OCI-LY3 (cell line): ENCODE measurements around the gene ATP5ME.
"Not testable (repeated sequence)": the region's sequence is repeated elsewhere in the genome, so short reads cannot be mapped to it uniquely, and the experiment has no call there.

Source experiments
- H2AFZ ChIP-seq: fragments of 200-600, 300-600 bp; shearing (Covaris generic); 2 replicates; pipeline ENCODE4 v1.6.0; 2014; ENCODE audit warnings: antibody characterized with exemption, low read depth, low read length
- H3K27ac ChIP-seq: fragments of 200-600, 300-600 bp; sonication (generic); 2 replicates; pipeline ENCODE4 v1.5.1; 2014; ENCODE audit warnings: mild to moderate bottlenecking, low read length, moderate library complexity, mixed read lengths
- H3K27me3 ChIP-seq: fragments of 200-600, 300-600 bp; sonication (generic); 2 replicates; pipeline ENCODE4 v1.6.1; 2014; ENCODE audit warnings: low read depth, low read length, mixed read lengths
- H3K36me3 ChIP-seq: fragments of 200-600, 300-600 bp; sonication (generic); replicated peaks from 2 replicates; pipeline ENCODE3; 2014; ENCODE audit warnings: low read depth, low read length, mixed read lengths
- H3K4me1 ChIP-seq: fragments of 300-600, 200-600 bp; sonication (generic); 2 replicates; pipeline ENCODE4 v1.6.1; 2014; ENCODE audit warnings: low read length, mixed read lengths
- H3K4me2 ChIP-seq: fragments of 200-600, 300-600 bp; sonication (generic); 2 replicates; pipeline ENCODE4 v1.6.1; 2014; ENCODE audit warnings: low read length, mixed read lengths
- H3K4me3 ChIP-seq: fragments of 300-600, 200-600 bp; sonication (generic); 2 replicates; pipeline ENCODE4 v1.5.1; 2014; ENCODE audit warnings: antibody characterized with exemption, mild to moderate bottlenecking, low read length, moderate library complexity
- H3K79me2 ChIP-seq: fragments of 300-600, 200-600 bp; shearing (Covaris generic); 2 replicates; pipeline ENCODE4 v1.6.1; 2014; ENCODE audit warnings: mild to moderate bottlenecking, low read length, mixed read lengths
- H3K9ac ChIP-seq: fragments of 300-600, 200-600 bp; shearing (Covaris generic); 2 replicates; pipeline ENCODE4 v1.6.0; 2014; ENCODE audit warnings: mild to moderate bottlenecking, low read length, moderate library complexity
- H3K9me3 ChIP-seq: fragments of 200-600, 300-600 bp; shearing (Covaris generic); 2 replicates; pipeline ENCODE4 v1.6.1; 2014; ENCODE audit warnings: low read length, mixed read lengths; ENCODE audit not compliant: insufficient read depth
- H4K20me1 ChIP-seq: fragments of 200-600, 300-600 bp; sonication (generic); 2 replicates; pipeline ENCODE4 v1.6.1; 2016; ENCODE audit warnings: low read length, mixed read lengths; ENCODE audit not compliant: insufficient read depth
- EZH2phosphoT487 ChIP-seq: fragments of 200-600 bp; shearing (Covaris generic); IDR thresholded peaks from 2 replicates; pipeline ENCODE4 v1.6.1; 2018; ENCODE audit warnings: antibody characterized with exemption, mixed run types, low read depth
- TF ChIP-seq, protein P1 (sequence below): fragments of 200-600, 300-600 bp; sonication (generic); IDR thresholded peaks from 2 replicates; pipeline ENCODE4 v1.5.1; 2014; ENCODE audit warnings: antibody characterized with exemption, low read length, low read depth

ATP5ME gene

DNA sequence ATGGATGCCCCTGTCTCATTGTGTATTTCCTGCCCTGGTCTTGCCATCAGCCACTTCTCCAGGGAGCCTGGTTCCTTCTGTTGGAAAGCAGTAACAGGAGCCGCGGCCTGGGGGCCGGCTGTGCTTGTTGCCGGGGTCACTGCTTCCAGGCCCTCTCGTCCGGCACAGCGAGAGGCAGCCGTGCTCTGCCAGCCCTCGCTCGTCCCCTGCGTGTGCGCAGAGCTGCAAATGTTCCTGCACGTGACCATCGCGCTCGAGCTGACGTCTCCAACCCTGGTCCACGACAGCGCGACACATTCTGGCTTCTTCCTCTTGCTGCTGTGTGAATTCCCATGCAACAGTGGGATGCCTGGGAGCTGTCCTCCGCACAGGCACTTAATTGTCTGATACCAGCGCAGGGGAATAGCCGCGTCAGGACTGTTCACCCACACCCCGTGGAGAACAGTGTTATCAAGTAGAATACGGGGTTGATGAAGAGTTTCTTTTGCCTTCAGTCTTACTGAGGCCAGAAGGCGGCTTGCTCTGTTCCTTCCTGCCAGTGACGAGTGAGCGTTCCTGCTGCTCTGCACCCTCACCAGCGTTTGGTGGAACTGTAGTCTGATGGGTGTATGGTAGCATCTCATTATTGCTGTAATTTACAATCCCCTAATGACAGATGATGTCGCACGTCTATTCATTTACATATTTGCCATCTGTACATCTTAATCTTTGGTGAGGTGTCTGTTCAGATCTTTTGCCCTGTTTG is 36.4 kb downstream of the ATP5ME start:
- Histone ChIP-seq H3K27ac (no peak overlapping the region), H2AFZ (no peak overlapping the region), H3K27me3 (no peaks in the 10 kb centered on the region), H4K20me1 (no peaks in the 10 kb centered on the region), H3K9me3 (no peaks in the 10 kb centered on the region), H3K4me2 (no peak overlapping the region), H3K9ac (no peak overlapping the region), H3K4me1 (no peaks in the 10 kb centered on the region), H3K4me3 (no peak overlapping the region), H3K79me2 (no peaks in the 10 kb centered on the region), H3K36me3 (no peaks in the 10 kb centered on the region)
- no peak for TF ChIP-seq EZH2phosphoT487
- TF ChIP-seq, protein P1, sequence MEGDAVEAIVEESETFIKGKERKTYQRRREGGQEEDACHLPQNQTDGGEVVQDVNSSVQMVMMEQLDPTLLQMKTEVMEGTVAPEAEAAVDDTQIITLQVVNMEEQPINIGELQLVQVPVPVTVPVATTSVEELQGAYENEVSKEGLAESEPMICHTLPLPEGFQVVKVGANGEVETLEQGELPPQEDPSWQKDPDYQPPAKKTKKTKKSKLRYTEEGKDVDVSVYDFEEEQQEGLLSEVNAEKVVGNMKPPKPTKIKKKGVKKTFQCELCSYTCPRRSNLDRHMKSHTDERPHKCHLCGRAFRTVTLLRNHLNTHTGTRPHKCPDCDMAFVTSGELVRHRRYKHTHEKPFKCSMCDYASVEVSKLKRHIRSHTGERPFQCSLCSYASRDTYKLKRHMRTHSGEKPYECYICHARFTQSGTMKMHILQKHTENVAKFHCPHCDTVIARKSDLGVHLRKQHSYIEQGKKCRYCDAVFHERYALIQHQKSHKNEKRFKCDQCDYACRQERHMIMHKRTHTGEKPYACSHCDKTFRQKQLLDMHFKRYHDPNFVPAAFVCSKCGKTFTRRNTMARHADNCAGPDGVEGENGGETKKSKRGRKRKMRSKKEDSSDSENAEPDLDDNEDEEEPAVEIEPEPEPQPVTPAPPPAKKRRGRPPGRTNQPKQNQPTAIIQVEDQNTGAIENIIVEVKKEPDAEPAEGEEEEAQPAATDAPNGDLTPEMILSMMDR = no peak

DNA sequence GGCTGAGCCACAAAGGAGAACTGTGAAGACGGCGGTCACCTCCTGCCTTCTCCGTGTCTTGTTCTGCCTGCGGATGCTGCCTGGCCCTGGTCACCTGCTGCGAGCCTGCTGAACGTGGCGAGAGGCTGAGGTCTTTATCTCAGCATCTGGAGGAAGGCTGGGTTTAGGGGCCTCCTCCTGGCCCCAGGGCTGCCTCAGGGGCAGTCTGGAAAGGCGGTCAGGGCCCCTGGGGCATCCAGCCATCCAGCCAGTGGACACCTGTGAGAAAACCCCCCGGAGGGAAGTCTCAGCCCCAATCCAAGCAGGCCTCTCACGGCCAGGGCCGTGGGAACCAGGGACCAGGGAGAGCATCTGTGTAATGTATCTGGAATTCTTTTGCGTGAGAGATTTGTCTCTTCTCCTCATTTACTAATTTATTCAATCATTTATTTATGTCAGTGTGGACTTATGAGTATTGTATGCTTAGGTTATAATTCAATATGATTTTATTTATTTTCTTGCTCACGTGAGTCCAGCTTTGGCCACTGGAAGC is 37.4 kb downstream of the ATP5ME start:
- no peak overlapping the region for H3K9ac ChIP-seq
- no peak overlapping the region for H2AFZ ChIP-seq
- no peaks in the 10 kb centered on the region for H4K20me1 ChIP-seq
- TF ChIP-seq, protein P1 = no peak
- TF ChIP-seq EZH2phosphoT487 = no peak
- H3K27ac ChIP-seq = no peak overlapping the region
- H3K4me2 ChIP-seq = no peak overlapping the region
- no peaks in the 10 kb centered on the region for H3K36me3 ChIP-seq
- no peaks in the 10 kb centered on the region for H3K9me3 ChIP-seq
- H3K79me2 ChIP-seq = no peaks in the 10 kb centered on the region
- no peak overlapping the region for H3K4me3 ChIP-seq
- H3K4me1 ChIP-seq = no peaks in the 10 kb centered on the region
- no peaks in the 10 kb centered on the region for H3K27me3 ChIP-seq

DNA sequence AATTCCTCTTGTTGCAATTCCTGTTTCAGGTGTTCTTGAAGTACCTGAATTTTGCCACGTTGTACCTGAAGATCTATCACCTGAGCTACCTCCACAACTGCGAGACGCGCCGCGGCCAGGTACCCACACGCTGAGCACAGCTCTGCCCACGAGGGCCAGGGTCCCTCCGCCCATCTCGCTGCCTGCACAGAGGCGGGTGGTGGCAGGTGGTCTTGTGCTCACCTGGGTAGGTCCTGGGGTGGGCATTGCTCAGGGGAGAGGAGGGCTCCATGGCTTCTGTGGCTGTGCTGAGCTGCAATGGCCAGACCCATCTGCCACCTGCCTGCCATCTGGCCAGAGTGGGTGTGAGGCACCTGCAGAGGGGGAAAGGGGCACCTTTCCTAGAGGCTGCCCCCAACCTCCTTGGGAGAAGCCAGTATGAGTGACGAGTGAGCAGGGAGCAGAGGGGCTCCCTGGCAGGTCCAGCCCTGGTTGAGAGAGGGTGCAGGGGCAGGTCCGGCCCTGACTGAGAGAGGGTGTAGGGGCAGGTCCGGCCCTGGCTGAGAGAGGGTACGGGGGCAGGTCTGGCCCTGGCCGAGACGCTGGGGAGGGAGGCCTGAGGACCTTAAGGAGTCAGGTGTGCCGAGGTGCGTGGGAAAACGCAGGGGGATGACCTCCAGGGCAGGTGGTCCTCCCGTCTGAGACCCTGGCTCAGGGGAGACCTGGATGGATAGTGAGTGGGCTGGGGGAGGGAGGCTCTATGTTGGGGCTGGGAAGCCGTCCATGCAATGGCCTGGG is 38.0 kb downstream of the ATP5ME start:
- TF ChIP-seq EZH2phosphoT487 = no peak
- TF ChIP-seq, protein P1 = no peak
- Histone ChIP-seq H4K20me1 (no peaks in the 10 kb centered on the region), H2AFZ (no peak overlapping the region), H3K79me2 (no peaks in the 10 kb centered on the region), H3K27me3 (no peaks in the 10 kb centered on the region), H3K36me3 (no peaks in the 10 kb centered on the region), H3K9ac (no peak overlapping the region), H3K4me3 (no peak overlapping the region), H3K4me1 (no peaks in the 10 kb centered on the region), H3K9me3 (no peaks in the 10 kb centered on the region), H3K27ac (no peak overlapping the region), H3K4me2 (no peak overlapping the region)

DNA sequence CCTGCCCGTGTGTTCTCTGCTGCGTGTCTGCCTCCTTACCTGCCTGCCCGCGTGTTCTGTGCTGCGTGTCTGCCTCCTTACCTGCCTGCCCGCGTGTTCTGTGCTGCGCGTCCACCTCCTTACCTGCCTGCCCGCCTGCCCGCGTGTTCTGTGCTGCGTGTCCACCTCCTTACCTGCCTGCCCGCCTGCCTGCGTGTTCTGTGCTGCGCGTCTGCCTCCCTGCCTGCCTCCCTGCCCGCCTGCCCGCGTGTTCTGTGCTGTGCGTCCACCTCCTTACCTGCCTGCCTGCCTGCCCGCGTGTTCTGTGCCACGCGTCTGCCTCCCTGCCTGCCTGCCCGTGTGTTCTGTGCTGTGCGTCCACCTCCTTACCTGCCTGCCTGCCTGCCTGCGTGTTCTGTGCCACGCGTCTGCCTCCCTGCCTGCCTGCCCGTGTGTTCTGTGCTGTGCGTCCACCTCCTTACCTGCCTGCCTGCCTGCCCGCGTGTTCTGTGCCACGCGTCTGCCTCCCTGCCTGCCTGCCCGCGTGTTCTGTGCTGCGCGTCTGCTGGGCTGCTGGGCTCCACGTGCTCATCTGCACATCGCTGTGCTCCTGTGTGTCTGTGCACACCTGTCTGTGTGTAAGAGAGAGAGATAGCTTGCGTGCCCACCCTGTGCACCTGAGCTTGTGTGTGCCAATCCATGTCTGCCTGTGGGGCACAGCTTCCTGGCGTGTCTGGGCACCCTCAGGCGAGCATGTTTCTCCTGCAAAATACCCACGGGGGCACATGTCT is 38.8 kb downstream of the ATP5ME start:
- H3K4me1 ChIP-seq, H4K20me1 ChIP-seq, H3K27ac ChIP-seq, H3K27me3 ChIP-seq, H3K9me3 ChIP-seq, H2AFZ ChIP-seq, H3K79me2 ChIP-seq, H3K9ac ChIP-seq, H3K4me3 ChIP-seq, H3K4me2 ChIP-seq, H3K36me3 ChIP-seq: not testable (repeated sequence)
